Progenitor cell of endocrine pancreas (in vitro differentiated cells): ENCODE data around the gene CLDN15. TPM values are rescaled to one million over a fixed set of nuclear protein-coding genes. Genes with fewer than 3 reads are reported as not detected.

Source experiments
- DNase-seq: peaks from one replicate; pipeline ENCODE4 v3.0.0; 2021; ENCODE audit warnings: low spot score; ENCODE audit not compliant: unreplicated experiment
- H3K27ac Mint-ChIP-seq: 2 replicates; pipeline ENCODE4 v1.8.0; 2021; ENCODE audit warnings: mild to moderate bottlenecking, moderate library complexity, mixed read lengths
- H3K27me3 Mint-ChIP-seq: 2 replicates; pipeline ENCODE4 v1.8.0; 2021; ENCODE audit warnings: mixed read lengths
- H3K36me3 Mint-ChIP-seq: 2 replicates; pipeline ENCODE4 v1.8.0; 2022; ENCODE audit warnings: mixed read lengths; ENCODE audit not compliant: insufficient read depth
- H3K4me1 Mint-ChIP-seq: 2 replicates; pipeline ENCODE4 v1.8.0; 2021; ENCODE audit warnings: low read depth, mixed read lengths
- H3K4me3 Mint-ChIP-seq: 2 replicates; pipeline ENCODE4 v1.8.0; 2021; ENCODE audit warnings: low read depth, mild to moderate bottlenecking, moderate library complexity, mixed read lengths
- H3K9me3 Mint-ChIP-seq: 2 replicates; pipeline ENCODE4 v1.8.0; 2021; ENCODE audit warnings: low read depth, mixed read lengths
- CTCF ChIP-seq: fragments of 200-600 bp; sonication (generic); IDR thresholded peaks from one replicate; pipeline ENCODE4 v1.5.0; 2021; ENCODE audit warnings: antibody characterized with exemption, mild to moderate bottlenecking; ENCODE audit not compliant: unreplicated experiment
- total RNA-seq: library from RNA; stranded (reverse); gene quantifications from 2 replicates; pipeline ENCODE4 v1.2.1, GENCODE V29; 2021

CLDN15 gene
- total RNA-seq, 1 donor from 2014 or later = 22.8 TPM

GRCh38 chr7:101222275-101222830 is 15.2 kb downstream of the CLDN15 start:
- TF ChIP-seq CTCF = no peak
- Mint-ChIP-seq H3K4me3 (no peak overlapping the region), H3K9me3 (no peaks in the 10 kb centered on the region), H3K4me1 (peaks cover 12% of the 10 kb centered on the region), H3K27ac (peak overlapping the region; percentile 57), H3K27me3 (no peaks in the 10 kb centered on the region), H3K36me3 (peaks cover 15% of the 10 kb centered on the region)
- no peak for DNase-seq

GRCh38 chr7:101220295-101220694 is 17.3 kb downstream of the CLDN15 start:
- H3K27me3 Mint-ChIP-seq = no peaks in the 10 kb centered on the region
- H3K4me3 Mint-ChIP-seq = no peak overlapping the region
- no peak for DNase-seq
- H3K27ac Mint-ChIP-seq = no peak overlapping the region
- no peaks in the 10 kb centered on the region for H3K9me3 Mint-ChIP-seq
- TF ChIP-seq CTCF = no peak
- H3K36me3 Mint-ChIP-seq = peaks cover 14% of the 10 kb centered on the region
- peaks cover 20% of the 10 kb centered on the region for H3K4me1 Mint-ChIP-seq

- peaks cover 20% of the 10 kb centered on the region for H3K4me1 Mint-ChIP-seq
- H3K9me3 Mint-ChIP-seq = no peaks in the 10 kb centered on the region
- H3K27ac Mint-ChIP-seq = peak overlapping the region; percentile 91
- no peak for DNase-seq
- no peak for TF ChIP-seq CTCF
- H3K36me3 Mint-ChIP-seq = peaks cover 11% of the 10 kb centered on the region
- peak overlapping the region; percentile 99 for H3K4me3 Mint-ChIP-seq
- H3K27me3 Mint-ChIP-seq = no peaks in the 10 kb centered on the region
Observed at GRCh38 chr7:101218236-101219125, 19.1 kb downstream of the CLDN15 start.

DNA sequence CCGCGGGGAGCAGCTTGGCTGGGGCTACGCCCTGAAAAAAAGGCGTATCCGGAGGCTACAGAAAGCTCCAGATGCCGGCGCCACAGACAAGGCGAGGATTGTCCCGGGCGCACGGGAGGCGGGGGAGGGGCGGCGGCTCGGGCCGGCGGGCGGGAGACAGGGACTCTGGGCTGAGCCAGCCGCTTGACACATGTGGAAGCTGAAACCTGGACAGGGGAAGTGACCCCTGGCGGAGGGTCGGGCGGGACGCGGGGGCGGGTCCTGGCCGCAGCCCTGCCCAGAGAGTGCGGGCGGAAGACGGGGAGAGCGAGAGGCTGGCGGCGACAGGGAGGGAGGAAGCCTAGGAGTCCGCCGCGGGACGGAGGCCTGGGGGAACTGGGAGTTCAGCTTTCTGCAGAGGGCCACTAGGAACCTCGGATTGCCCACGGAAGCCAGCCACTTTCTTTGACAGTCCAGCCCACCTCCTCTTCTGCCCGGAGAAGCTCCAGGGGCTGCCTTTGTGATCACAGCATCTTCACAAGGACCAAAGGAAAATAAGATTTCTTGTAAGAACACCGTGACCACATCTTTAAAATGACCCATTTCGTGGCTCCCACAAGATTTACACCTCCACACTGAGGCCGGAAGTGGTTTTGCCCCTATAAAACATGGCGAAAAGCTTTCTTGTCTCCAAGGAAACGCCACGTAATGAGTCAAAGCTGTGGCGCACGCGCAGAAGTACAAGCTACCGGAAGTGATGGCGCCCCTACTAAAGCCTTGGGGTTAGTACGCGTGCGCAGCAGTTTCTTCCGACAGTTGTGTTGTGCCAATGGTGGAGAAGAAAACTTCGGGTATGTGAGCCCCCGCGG is 20.0 kb downstream of the CLDN15 start, which contains the start of the genes PLOD3 and ZNHIT1:
Gene PLOD3 (minus strand): TSS at position 194 of the 848 bp plus-strand sequence. CDS start 307 bp downstream, outside the sequence.
Gene ZNHIT1 (plus strand): TSS at position 778 of the 848 bp plus-strand sequence. CDS start 31 bp downstream, at position 809.
- peaks cover 9% of the 10 kb centered on the region for H3K36me3 Mint-ChIP-seq
- H3K27me3 Mint-ChIP-seq = no peaks in the 10 kb centered on the region
- H3K4me1 Mint-ChIP-seq = peaks cover 20% of the 10 kb centered on the region
- H3K27ac Mint-ChIP-seq = peak within 1 kb of the TSS; percentile 91
- peak within 1 kb of the TSS; percentile 99 for H3K4me3 Mint-ChIP-seq
- no peak for TF ChIP-seq CTCF
- DNase-seq = peak; percentile 87
- no peaks in the 10 kb centered on the region for H3K9me3 Mint-ChIP-seq
